Suprapubic skin (tissue), 4 donors: ENCODE measurements around the gene ACER3.

Source experiments
- EP300 ChIP-seq: sonication (generic); formaldehyde crosslinking; IDR thresholded peaks from one replicate; pipeline ENCODE4 v1.6.1; 2017; ENCODE audit warnings: antibody characterized with exemption
- POLR2A ChIP-seq, 2 donors: fragments of 450-650 bp; IDR thresholded peaks; one replicate each; pipeline ENCODE4 v1.6.1; 2017; ENCODE audit warnings: antibody characterized with exemption in 2 of 2, mild to moderate bottlenecking in 2 of 2, moderate library complexity in 2 of 2
- POLR2AphosphoS5 ChIP-seq, 3 donors: sonication (generic); formaldehyde crosslinking; IDR thresholded peaks; one replicate each; pipeline ENCODE4 v1.6.1; 2017; ENCODE audit warnings: antibody characterized with exemption in 3 of 3
- TF ChIP-seq, protein P1 (sequence below), 2 donors: fragments of 200-600 bp in 1 of 2; fragments of 450-650 bp in 1 of 2; sonication (generic) in 1 of 2; IDR thresholded peaks; one replicate each; pipeline ENCODE4 v1.5.1; 2016 to 2019; ENCODE audit warnings: antibody characterized with exemption in 2 of 2, mild to moderate bottlenecking in 1 of 2, moderate library complexity in 1 of 2

DNA sequence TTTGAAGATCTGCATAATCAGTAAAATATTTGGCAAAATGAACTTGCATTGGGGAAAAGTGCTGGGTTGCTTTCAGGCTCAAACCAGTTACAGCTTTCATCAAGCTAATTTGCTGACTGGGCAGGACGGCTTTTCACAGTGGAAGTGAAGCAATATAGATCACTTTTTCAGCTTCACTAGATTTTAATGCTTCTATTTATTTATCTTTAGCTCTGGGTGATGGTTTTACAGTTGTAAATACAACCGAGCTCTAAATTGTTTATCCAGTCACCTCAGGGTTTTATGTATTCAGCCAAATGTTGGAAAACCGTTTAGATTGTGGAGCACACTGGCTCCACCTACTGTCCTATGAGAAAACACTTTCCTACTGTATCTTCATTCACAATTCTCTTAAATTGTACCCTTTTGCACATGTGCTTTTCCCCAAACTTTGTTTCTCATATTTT is 58.2 kb downstream of the ACER3 start:
- TF ChIP-seq POLR2A (IDR thresholded peaks at IDR 0.05): no peak
- TF ChIP-seq, protein P1, sequence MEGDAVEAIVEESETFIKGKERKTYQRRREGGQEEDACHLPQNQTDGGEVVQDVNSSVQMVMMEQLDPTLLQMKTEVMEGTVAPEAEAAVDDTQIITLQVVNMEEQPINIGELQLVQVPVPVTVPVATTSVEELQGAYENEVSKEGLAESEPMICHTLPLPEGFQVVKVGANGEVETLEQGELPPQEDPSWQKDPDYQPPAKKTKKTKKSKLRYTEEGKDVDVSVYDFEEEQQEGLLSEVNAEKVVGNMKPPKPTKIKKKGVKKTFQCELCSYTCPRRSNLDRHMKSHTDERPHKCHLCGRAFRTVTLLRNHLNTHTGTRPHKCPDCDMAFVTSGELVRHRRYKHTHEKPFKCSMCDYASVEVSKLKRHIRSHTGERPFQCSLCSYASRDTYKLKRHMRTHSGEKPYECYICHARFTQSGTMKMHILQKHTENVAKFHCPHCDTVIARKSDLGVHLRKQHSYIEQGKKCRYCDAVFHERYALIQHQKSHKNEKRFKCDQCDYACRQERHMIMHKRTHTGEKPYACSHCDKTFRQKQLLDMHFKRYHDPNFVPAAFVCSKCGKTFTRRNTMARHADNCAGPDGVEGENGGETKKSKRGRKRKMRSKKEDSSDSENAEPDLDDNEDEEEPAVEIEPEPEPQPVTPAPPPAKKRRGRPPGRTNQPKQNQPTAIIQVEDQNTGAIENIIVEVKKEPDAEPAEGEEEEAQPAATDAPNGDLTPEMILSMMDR (IDR thresholded peaks at IDR 0.05): peak; percentile 60 to 69
- TF ChIP-seq POLR2AphosphoS5 (IDR thresholded peaks at IDR 0.05): no peak
- no peak for TF ChIP-seq EP300
